Liver (tissue), 9 donors: ENCODE data around the gene ZMYM4. TPM values are rescaled to one million over a fixed set of nuclear protein-coding genes. Genes with fewer than 3 reads are reported as not detected.

Source experiments
- DNase-seq: peaks from one replicate; pipeline ENCODE4 v3.0.0-alpha.2; 2017; ENCODE audit warnings: low spot score
- H3K27ac ChIP-seq, 2 donors: one replicate each; pipeline ENCODE4 v1.7.0; 2013; ENCODE audit warnings: inconsistent platforms in 2 of 2, low read length in 2 of 2, control low read depth in 1 of 2, low read depth in 1 of 2, mild to moderate bottlenecking in 1 of 2
- H3K27me3 ChIP-seq, 4 donors: one replicate each; pipeline versions ENCODE4 v1.6.1 to v1.7.0; 2013; ENCODE audit warnings: low read length in 3 of 4, inconsistent platforms in 1 of 4, mild to moderate bottlenecking in 1 of 4, moderate library complexity in 1 of 4; ENCODE audit not compliant: control insufficient read depth in 4 of 4, insufficient read depth in 4 of 4
- H3K36me3 ChIP-seq, 4 donors: one replicate each; pipeline versions ENCODE4 v1.6.1 to v1.7.0; 2013; ENCODE audit warnings: low read length in 3 of 4, mild to moderate bottlenecking in 3 of 4, low read depth in 1 of 4, moderate library complexity in 1 of 4; ENCODE audit not compliant: control insufficient read depth in 4 of 4, insufficient read depth in 3 of 4
- H3K4me1 ChIP-seq, 4 donors: one replicate each; pipeline versions ENCODE4 v1.6.1 to v1.7.0; 2013; ENCODE audit warnings: low read length in 3 of 4, mild to moderate bottlenecking in 3 of 4, moderate library complexity in 1 of 4; ENCODE audit not compliant: control insufficient read depth in 4 of 4, insufficient read depth in 4 of 4
- H3K4me3 ChIP-seq, 3 donors: one replicate each; pipeline versions ENCODE4 v1.6.1 to v1.7.0; 2013; ENCODE audit warnings: low read length in 3 of 3, control low read depth in 1 of 3, low read depth in 1 of 3, mild to moderate bottlenecking in 1 of 3
- H3K9ac ChIP-seq, 2 donors: one replicate each; pipeline ENCODE4 v1.7.0; 2013; ENCODE audit warnings: low read length in 2 of 2, mild to moderate bottlenecking in 2 of 2, moderate library complexity in 2 of 2, control low read depth in 1 of 2, low read depth in 1 of 2
- H3K9me3 ChIP-seq, 4 donors: one replicate each; pipeline versions ENCODE4 v1.6.1 to v1.7.0; 2013; ENCODE audit warnings: low read length in 3 of 4; ENCODE audit not compliant: control insufficient read depth in 4 of 4
- ATF3 ChIP-seq: IDR thresholded peaks from 2 replicates; pipeline ENCODE4 v1.6.1; 2016; ENCODE audit warnings: antibody characterized with exemption
- CTCF ChIP-seq: fragments of 150-350 bp; IDR thresholded peaks from 2 replicates; pipeline ENCODE4 v1.5.1; 2017; ENCODE audit warnings: improper control_type of control experiment, low read depth, low read length; ENCODE audit not compliant: missing input control
- EGR1 ChIP-seq, 2 donors: IDR thresholded peaks; 2 replicates each; pipeline ENCODE4 v1.6.1; 2016 to 2018; ENCODE audit warnings: antibody characterized with exemption in 2 of 2, low read depth in 2 of 2
- FOXA1 ChIP-seq: IDR thresholded peaks from 2 replicates; pipeline ENCODE4 v1.6.1; 2016; ENCODE audit warnings: antibody characterized with exemption
- FOXA2 ChIP-seq: IDR thresholded peaks from 2 replicates; pipeline ENCODE4 v1.6.1; 2016; ENCODE audit warnings: antibody characterized with exemption
- GABPA ChIP-seq, 2 donors: IDR thresholded peaks in 1 of 2; conservative IDR thresholded peaks in 1 of 2; 2 replicates each; pipeline ENCODE4 v1.6.1; 2016; ENCODE audit warnings: antibody characterized with exemption in 2 of 2, mild to moderate bottlenecking in 1 of 2, moderate library complexity in 1 of 2
- HNF4A ChIP-seq, 2 donors: conservative IDR thresholded peaks; 2 replicates each; pipeline ENCODE4 v1.6.1; 2016; ENCODE audit warnings: antibody characterized with exemption in 2 of 2, mild to moderate bottlenecking in 2 of 2
- HNF4G ChIP-seq: IDR thresholded peaks from 2 replicates; pipeline ENCODE4 v1.6.1; 2016; ENCODE audit warnings: antibody characterized with exemption
- JUND ChIP-seq, 2 donors: IDR thresholded peaks; 2 replicates each; pipeline ENCODE4 v1.6.1; 2016; ENCODE audit warnings: antibody characterized with exemption in 2 of 2
- MAX ChIP-seq: IDR thresholded peaks from 2 replicates; pipeline ENCODE4 v1.6.1; 2016; ENCODE audit warnings: antibody characterized with exemption
- NR2F2 ChIP-seq: IDR thresholded peaks from 2 replicates; pipeline ENCODE4 v1.6.1; 2016; ENCODE audit warnings: antibody characterized with exemption
- RAD21 ChIP-seq, 2 donors: IDR thresholded peaks; 2 replicates each; pipeline ENCODE4 v1.6.1; 2016; ENCODE audit warnings: antibody characterized with exemption in 2 of 2, mild to moderate bottlenecking in 2 of 2
- RXRA ChIP-seq, 2 donors: IDR thresholded peaks; 2 replicates each; pipeline ENCODE4 v1.6.1; 2017 to 2018; ENCODE audit warnings: antibody characterized with exemption in 2 of 2, mild to moderate bottlenecking in 1 of 2
- SP1 ChIP-seq: IDR thresholded peaks from 2 replicates; pipeline ENCODE4 v1.6.1; 2018; ENCODE audit warnings: antibody characterized with exemption, mild to moderate bottlenecking
- TAF1 ChIP-seq: conservative IDR thresholded peaks from 2 replicates; pipeline ENCODE4 v1.6.1; 2016; ENCODE audit warnings: antibody characterized with exemption, mild to moderate bottlenecking
- YY1 ChIP-seq: IDR thresholded peaks from 2 replicates; pipeline ENCODE4 v1.6.1; 2016; ENCODE audit warnings: antibody characterized with exemption, mild to moderate bottlenecking
- ZBTB33 ChIP-seq: IDR thresholded peaks from 2 replicates; pipeline ENCODE4 v1.6.1; 2016; ENCODE audit warnings: antibody characterized with exemption
- WGBS: extraction: QIAGEN DNeasy Blood & Tissue Kit; methylation state at CpG from one replicate; pipeline ENCODE4 v1.1.7; 2013; 5-methylcytosine and 5-hydroxymethylcytosine counted together
- polyA plus RNA-seq, 2 donors: library from polyadenylated mRNA; stranded (reverse) in 1 of 2; unstranded in 1 of 2; fragments of 200-250 nt in 1 of 2; fragments of >200 nt in 1 of 2; fragmentation: Nextera tagmentation in 1 of 2; extraction: Ambion mirVana in 1 of 2; gene quantifications; one replicate each; pipeline versions ENCODE4 v1.2.1 to v1.2.3, GENCODE V29; 2013 to 2015
- total RNA-seq, 2 donors: library from RNA; depleted of rRNA; stranded (reverse); fragments of >200 nt; gene quantifications; one replicate each; pipeline ENCODE4 v1.2.3, GENCODE V29; 2014
- TF ChIP-seq, protein P1 (sequence below): IDR thresholded peaks from 2 replicates; pipeline ENCODE4 v1.6.1; 2016; ENCODE audit warnings: antibody characterized with exemption, mild to moderate bottlenecking
- donor health status: healthy.
- donor health status: healthy.
- donor health status: healthy.
- donor health status: healthy.
- donor health status: healthy.

The ZMYM4 gene
- total and polyA plus RNA-seq, 4 donors = 5.3 to 16.8 (median 10.5) TPM

GRCh38 chr1:35270836-35271235 is 2.3 kb downstream of the ZMYM4 start:
- Histone ChIP-seq H3K4me3 (no peak overlapping the region), H3K36me3 (peaks cover 0 to 2% (median 0%) of the 10 kb centered on the region in 4 donors), H3K9me3 (no peaks in the 10 kb centered on the region), H3K9ac (no peak overlapping the region), H3K4me1 (peaks cover 1 to 17% (median 7%) of the 10 kb centered on the region in 4 donors), H3K27me3 (no peaks in the 10 kb centered on the region), H3K27ac (no peak overlapping the region)
- TF ChIP-seq HNF4G = no peak
- no peak for TF ChIP-seq FOXA1
- no peak for TF ChIP-seq RXRA (IDR thresholded peaks at IDR 0.05)
- TF ChIP-seq MAX = no peak
- TF ChIP-seq HNF4A (conservative IDR thresholded peaks at IDR 0.05) = no peak
- TF ChIP-seq ZBTB33 = no peak
- no peak for TF ChIP-seq ATF3
- TF ChIP-seq, protein P1, sequence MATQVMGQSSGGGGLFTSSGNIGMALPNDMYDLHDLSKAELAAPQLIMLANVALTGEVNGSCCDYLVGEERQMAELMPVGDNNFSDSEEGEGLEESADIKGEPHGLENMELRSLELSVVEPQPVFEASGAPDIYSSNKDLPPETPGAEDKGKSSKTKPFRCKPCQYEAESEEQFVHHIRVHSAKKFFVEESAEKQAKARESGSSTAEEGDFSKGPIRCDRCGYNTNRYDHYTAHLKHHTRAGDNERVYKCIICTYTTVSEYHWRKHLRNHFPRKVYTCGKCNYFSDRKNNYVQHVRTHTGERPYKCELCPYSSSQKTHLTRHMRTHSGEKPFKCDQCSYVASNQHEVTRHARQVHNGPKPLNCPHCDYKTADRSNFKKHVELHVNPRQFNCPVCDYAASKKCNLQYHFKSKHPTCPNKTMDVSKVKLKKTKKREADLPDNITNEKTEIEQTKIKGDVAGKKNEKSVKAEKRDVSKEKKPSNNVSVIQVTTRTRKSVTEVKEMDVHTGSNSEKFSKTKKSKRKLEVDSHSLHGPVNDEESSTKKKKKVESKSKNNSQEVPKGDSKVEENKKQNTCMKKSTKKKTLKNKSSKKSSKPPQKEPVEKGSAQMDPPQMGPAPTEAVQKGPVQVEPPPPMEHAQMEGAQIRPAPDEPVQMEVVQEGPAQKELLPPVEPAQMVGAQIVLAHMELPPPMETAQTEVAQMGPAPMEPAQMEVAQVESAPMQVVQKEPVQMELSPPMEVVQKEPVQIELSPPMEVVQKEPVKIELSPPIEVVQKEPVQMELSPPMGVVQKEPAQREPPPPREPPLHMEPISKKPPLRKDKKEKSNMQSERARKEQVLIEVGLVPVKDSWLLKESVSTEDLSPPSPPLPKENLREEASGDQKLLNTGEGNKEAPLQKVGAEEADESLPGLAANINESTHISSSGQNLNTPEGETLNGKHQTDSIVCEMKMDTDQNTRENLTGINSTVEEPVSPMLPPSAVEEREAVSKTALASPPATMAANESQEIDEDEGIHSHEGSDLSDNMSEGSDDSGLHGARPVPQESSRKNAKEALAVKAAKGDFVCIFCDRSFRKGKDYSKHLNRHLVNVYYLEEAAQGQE = no peak
- TF ChIP-seq EGR1 (IDR thresholded peaks at IDR 0.05; ENCODE audit: low read depth in 2 of 2) = no peak
- TF ChIP-seq FOXA2 = no peak
- TF ChIP-seq GABPA (IDR thresholded peaks at IDR 0.05 in 1 of 2, conservative IDR thresholded peaks at IDR 0.05 in 1 of 2) = no peak
- TF ChIP-seq SP1 = no peak
- no peak for TF ChIP-seq YY1
- TF ChIP-seq CTCF = no peak
- no peak for TF ChIP-seq TAF1
- no peak for TF ChIP-seq JUND (IDR thresholded peaks at IDR 0.05)
- TF ChIP-seq RAD21 (IDR thresholded peaks at IDR 0.05) = no peak
- TF ChIP-seq NR2F2 = no peak
- no peak for DNase-seq
- WGBS = 95% methylated on average over 3 of the region's 3 CpGs
